DMS114 treated with DMSO at 0.1 percent for 48 hours (cell line): ENCODE data around the gene PACSIN2.

ENCODE experiments used
- DNase-seq: peaks from one replicate; lab custom pipeline; 2025; ENCODE audit not compliant: unreplicated experiment; lab: John Stamatoyannopoulos, UW

Gene PACSIN2

DNA sequence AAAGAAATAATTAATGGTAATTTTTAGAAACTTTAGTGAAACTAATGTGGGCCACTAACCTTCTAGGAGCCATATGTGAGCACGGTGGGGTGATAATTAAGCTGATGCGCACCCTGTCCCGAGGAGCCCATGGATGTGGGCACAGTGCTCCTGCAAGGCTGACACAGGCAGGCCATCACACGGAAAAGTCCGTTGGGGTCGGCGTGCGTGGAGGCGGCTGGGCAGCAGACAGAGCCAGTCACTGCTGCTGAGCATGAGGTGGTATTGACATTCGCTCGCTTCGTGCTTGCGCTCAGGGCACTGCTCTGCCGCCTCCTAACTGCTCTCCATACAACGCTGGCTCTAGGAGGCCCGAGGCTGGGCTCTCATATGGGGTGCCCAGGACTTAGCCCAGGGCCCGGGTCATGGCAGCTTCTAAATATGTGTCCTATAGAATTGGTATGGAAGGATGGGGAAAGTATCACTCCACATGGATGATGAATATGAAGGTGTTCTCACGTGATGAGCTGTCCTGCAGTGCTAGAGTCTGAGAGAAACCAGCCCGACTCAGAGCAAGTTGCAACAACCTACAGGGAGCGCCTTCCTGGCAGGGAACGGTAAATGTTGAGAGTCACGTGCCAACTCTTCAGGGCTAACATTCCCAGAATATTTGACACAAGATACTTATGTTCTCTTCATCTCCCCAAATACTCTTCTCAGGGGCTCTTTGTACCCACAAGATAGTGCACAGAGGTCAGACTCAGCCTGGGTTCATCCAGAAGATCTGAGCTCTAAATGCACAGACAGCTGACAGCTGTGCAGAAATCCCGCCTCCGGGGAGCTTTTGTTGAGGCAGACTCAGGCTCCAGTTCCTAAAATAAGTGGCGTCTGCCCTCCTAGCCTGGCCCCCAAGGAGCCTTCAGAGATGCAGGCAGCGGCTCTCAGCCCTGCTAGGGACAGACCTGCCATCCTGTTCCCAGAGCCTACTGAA lies 107.3 kb downstream of the PACSIN2 start:
- no peak for DNase-seq

- no peak for DNase-seq
These were observed 108.2 kb downstream of the PACSIN2 start for GRCh38 chr22:42906605-42907348.

GRCh38 chr22:42905702-42906183 lies 109.2 kb downstream of the PACSIN2 start:
- no peak for DNase-seq

GRCh38 chr22:42905217-42905616 lies 109.7 kb downstream of the PACSIN2 start:
- no peak for DNase-seq

DNA sequence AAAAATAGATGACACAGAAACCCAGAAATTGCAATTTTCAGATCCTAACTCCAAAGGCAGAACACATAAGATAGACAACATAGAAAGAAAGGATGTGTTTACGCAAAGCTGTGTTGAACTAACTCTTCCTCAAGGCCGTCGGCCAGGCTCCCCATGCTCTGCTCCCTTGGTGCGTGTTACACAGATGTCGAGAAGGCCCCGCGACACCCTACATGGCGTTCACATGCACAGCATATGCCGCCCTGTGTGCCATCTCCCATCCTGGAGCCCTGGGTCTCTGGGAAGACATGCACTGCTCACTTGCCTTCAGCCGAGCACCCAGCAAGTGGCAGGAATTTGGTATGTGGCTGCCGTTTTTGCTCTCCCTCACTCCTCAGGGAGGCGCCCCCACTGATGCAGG lies 110.9 kb downstream of the PACSIN2 start:
- DNase-seq: no peak

DNA sequence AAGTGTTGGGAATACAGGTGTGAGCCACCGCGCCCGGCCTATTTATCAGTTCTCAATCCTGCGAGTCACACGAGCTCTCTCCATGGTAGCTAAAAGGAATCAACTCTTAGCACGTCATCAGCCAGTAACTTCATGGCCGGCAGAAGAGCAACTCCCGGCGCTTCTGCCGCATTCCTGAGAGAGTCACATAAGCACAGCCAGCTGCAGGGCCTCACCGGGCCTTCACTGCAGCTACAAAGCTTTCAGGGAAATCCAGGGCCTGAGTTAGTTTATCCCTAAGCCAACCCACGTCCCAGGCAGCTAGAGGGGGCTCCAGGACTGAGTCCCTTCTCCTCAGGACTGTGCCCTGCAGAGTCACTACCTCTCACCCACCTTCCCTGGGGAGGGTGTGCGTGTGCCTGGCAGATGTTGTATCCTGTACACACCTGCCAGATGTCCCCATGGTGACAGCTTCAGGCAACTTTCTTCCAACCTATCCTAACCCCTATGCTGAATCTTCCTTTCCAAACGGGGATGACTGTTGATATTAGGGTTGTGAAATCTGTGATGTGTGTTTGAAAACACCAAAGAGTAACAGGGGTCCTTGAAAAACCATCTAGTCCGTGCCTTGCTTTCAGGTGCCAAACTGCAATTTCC lies 112.0 kb downstream of the PACSIN2 start:
- DNase-seq: no peak

DNA sequence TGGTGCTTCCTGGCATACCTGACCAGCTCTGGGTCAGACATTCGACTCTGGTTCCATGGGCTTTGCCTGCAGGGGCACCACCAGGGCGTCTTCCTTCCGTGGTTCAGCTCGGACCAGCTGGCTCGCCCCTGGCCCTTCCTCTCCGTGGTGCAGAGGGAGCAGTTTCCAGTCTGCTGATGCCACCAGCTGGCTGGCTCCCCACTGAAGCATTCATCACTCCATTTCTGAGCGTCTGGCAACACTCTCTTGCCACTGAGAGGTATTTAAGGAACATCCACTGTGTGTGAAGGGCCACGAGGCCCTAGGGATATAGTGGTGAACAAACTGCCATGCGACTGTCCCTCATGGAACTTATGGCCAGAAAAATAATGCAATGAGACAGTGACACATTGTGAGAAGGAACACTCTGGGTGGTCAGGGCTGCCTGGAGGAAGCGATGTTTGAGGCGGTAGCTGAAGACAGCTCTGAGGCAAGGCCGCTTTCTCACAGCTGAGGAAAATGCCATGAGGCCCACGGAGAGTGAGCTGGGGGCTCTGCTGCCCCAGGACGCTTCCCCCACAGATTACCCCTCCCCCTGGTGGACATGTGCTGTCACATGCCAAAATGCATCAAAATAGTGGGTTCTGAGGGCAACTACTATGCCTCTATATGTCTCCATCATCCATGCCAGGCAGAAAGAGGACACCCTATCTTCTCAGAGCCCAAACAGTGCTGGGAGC lies 113.0 kb downstream of the PACSIN2 start:
- DNase-seq: no peak

DNA sequence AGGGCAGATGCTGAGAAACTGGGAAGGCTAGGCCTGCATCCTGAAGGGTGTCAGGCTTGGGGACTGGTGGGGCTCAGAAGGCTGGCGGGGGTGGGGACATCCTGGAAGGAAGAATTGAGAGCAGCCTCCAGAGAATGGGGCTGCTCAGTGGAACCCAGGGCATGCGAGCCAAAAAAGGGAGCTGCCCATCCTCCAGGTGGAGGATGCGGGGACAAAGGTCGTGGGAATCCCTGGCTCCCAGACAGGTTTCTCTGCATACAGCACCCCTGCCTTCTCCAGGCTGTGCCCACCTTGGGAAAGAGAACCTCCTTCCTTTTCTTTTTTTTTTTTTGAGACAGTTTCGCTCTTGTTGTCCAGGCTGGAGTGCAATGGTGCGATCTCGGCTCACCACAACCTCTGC lies 117.0 kb downstream of the PACSIN2 start:
- no peak for DNase-seq

DNA sequence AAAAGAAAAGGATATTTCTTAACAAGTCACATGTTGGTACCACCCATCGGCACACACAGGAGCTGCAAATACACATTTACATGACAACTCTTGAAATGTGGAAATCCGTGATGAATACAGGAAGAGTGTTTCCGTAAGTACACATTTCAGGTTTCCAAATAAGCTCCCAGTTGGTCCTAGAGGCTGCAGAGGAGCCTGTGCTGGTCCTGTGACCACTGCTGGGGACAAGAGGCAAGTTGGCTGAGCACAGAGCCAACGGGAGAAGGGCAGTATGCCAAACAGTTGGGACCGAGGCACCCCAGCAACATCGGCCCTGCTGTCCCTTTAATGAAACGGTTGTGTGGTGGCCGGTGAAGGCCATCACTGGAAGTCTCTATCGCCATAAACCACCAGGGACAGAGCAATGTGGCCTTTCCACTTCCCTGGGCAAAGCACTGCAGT lies 119.4 kb downstream of the PACSIN2 start:
- DNase-seq: no peak

GRCh38 chr22:42895087-42895486 lies 119.9 kb downstream of the PACSIN2 start:
- DNase-seq: no peak

DNA sequence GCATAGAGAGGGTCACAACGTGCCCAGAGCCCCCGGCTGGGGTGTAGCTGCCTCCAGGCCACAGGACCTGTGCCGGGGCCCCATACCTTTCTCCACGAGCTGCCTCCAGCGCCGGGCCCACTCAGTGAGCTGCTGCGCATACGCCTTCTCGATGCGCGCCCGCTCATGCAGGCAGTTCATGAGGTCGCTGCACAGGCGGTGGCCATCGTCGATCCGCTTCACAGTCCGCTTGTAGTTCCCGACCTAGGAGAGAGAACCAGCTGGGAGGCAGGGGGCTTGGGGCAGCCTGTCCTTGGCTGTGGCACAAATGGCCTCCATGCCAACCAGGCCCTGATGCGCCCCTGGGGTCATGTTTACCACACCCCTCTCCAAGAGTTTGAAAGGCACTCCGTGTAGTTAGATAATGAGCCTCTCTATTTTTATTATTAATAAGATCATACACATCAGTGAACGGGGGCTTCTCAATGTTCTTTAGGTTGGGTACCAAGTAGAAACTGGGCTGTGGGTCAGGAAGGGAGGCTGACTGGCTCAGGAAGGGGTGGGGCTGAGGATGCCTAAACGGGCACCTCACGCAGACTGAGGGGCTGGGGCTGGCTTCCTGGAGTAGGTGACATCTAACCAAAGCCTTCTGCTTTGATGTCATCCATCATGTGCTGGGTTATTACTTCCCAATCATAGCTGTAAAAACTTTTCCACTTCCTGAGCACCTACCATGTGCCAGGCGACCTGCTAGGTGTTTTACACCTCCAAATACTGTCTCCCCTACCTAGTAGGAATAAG lies 121.4 kb downstream of the PACSIN2 start:
- no peak for DNase-seq

GRCh38 chr22:42892571-42893316 lies 122.2 kb downstream of the PACSIN2 start:
- no peak for DNase-seq

DNA sequence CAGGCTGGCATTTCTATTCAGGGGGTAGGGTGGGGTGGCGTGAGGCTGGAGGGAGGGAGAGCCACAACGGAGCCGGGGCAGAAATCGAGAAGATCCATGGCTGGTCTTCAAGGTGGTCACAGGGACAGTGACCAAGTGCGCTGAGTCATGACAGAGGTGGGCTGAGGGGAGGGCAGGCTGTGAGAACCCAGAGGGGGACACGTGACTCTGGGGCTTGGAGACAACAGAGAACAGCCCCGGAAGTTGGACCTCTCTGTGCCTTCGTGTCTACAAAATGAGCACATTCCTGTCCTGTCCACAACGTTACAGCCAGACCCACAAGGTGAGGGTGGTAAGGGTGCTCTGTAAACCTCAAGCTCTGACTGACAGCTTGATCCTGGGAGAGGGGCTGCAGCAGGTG lies 122.8 kb downstream of the PACSIN2 start:
- no peak for DNase-seq

DNA sequence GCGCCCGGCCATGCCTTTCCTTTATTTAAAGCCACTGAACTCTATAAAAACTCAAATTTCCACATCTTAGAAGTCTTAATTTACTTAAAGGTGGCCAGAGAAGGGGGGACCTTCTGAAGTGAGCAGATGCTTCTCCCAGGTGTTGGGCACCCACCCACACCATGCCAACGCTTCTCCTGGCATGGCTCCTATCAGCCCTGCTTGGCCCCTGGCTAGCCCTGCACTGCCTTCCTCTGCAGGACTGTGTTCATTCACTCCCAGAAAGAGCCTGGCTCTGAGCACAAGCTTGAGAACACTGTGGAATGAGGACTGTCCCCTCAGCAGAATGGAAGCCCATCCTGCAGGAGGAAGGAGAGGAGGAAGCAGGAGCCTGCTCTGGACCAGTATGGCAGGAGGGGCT lies 123.3 kb downstream of the PACSIN2 start:
- DNase-seq: no peak

DNA sequence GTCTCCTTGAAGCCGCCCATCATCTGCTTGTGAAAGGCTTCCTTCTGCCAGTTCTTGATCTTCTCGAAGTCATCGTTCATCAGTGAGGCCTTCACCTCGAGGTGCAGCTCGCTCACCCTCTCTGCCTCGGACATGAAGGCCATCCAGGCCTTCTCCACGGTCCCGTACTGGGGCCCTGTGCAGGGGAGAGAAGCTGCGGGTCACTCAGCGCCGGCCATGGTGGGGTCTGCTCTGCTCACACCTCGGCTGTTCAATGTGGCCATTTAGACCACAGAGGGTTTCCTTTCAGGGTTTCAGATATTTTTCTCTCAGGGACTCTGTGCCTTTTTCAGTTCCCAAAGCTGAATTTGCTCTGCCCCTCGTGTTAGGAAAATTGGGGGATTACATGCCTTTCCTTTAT lies 123.9 kb downstream of the PACSIN2 start:
- no peak for DNase-seq

- DNase-seq: no peak
These were observed 125.6 kb downstream of the PACSIN2 start for GRCh38 chr22:42889304-42889703.

GRCh38 chr22:42887523-42888507 lies 127.1 kb downstream of the PACSIN2 start:
- DNase-seq: no peak

DNA sequence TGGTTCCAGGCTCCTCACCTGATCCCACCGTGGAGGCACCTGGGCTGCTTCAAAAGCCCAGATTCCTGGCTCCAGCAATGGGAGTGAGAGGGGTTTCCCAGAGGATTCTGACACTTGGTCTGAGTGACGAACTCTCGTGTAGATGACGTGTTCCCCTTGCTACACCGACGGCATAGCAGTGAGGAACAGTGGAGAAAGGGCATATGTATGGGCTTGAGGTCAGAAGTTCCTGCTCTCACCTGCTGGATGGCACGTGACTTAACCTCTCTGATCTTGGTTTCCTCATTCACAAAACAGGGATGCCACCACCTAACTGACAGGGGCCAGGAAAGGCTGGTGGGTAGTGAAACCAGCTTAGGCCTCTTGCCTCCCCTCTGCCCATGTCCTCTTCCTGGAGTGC lies 127.8 kb downstream of the PACSIN2 start:
- no peak for DNase-seq
